BE2C (cell line): ENCODE measurements around the gene SRMS.
A peak's percentile ranks its signal among the peaks of the same experiment; 100 is the strongest.

Experiments used
- DNase-seq: peaks from one replicate; pipeline ENCODE4 v3.0.0-alpha.2; 2020
- H3K27me3 ChIP-seq: fragments of 250-450 bp; sonication (Bioruptor Pico); 2 replicates; pipeline ENCODE4 v1.5.1; 2020; ENCODE audit warnings: mild to moderate bottlenecking
- H3K36me3 ChIP-seq: fragments of 250-450 bp; sonication (Bioruptor Pico); 2 replicates; pipeline ENCODE4 v1.5.1; 2020; ENCODE audit warnings: mild to moderate bottlenecking
- H3K4me1 ChIP-seq: fragments of 250-450 bp; sonication (Bioruptor Pico); 2 replicates; pipeline ENCODE4 v1.5.1; 2020
- H3K4me3 ChIP-seq: 2 replicates; pipeline ENCODE4 v1.5.1; 2011; ENCODE audit warnings: low read depth, low read length
- H3K9me3 ChIP-seq: fragments of 250-450 bp; sonication (Bioruptor Pico); 2 replicates; pipeline ENCODE4 v1.5.1; 2020
- CTCF ChIP-seq: IDR thresholded peaks from 2 replicates; pipeline ENCODE4 v1.5.1; 2012; ENCODE audit warnings: mild to moderate bottlenecking, low read depth, low read length

The SRMS gene

GRCh38 chr20:63533388-63533787 lies 14.2 kb downstream of the SRMS start:
- DNase-seq = peak; percentile 5
- H3K9me3 ChIP-seq = no peaks in the 10 kb centered on the region
- no peak for TF ChIP-seq CTCF
- no peaks in the 10 kb centered on the region for H3K36me3 ChIP-seq
- H3K4me3 ChIP-seq = no peak overlapping the region
- H3K27me3 ChIP-seq = no peaks in the 10 kb centered on the region
- peaks cover 4% of the 10 kb centered on the region for H3K4me1 ChIP-seq

- H3K4me1 ChIP-seq = peaks cover 4% of the 10 kb centered on the region
- no peaks in the 10 kb centered on the region for H3K9me3 ChIP-seq
- H3K27me3 ChIP-seq = no peaks in the 10 kb centered on the region
- no peak overlapping the region for H3K4me3 ChIP-seq
- TF ChIP-seq CTCF = no peak
- H3K36me3 ChIP-seq = no peaks in the 10 kb centered on the region
- peak; percentile 8 for DNase-seq
Observed at GRCh38 chr20:63532449-63532971, 15.0 kb downstream of the SRMS start.

DNA sequence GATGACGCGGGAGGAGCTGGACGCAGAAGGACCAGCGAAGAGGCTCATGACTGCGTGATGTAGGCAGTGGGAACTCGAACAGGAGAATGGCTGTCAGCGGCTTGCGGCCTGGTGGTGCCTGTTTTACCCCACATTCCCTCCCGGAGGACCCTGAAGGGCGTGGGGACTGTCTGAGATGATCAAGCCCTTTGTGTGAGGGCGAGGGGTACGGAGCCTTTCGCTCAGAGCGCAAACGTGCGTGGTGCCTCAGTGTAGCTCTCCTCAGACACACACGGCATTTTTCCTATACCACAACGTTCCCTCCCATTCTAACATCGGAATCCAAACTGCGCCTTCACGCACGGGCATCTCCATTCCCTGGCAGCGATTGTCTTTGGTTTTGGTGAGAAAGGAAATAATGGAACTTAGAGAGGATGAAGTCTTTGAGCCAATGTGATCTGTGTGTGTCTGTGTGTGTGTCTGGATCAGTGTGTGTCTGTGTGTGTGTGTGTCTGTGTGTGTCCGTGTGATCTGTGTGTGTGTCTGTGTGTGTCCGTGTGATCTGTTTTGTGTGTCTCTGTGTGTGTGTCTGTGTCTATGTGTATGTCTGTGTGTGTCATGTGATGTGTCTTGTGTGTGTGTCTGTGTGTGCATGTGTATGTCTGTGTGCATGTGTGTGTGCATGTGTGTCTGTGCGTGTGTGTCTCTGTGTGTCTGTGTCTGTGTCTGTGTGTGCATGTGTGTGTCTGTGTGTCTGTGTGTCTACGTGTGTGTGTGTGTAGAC lies 15.7 kb downstream of the SRMS start:
- H3K4me3 ChIP-seq = no peak overlapping the region
- TF ChIP-seq CTCF = no peak
- no peaks in the 10 kb centered on the region for H3K9me3 ChIP-seq
- H3K4me1 ChIP-seq = peaks cover 4% of the 10 kb centered on the region
- H3K36me3 ChIP-seq = no peaks in the 10 kb centered on the region
- DNase-seq = peak; percentile 14
- no peaks in the 10 kb centered on the region for H3K27me3 ChIP-seq

DNA sequence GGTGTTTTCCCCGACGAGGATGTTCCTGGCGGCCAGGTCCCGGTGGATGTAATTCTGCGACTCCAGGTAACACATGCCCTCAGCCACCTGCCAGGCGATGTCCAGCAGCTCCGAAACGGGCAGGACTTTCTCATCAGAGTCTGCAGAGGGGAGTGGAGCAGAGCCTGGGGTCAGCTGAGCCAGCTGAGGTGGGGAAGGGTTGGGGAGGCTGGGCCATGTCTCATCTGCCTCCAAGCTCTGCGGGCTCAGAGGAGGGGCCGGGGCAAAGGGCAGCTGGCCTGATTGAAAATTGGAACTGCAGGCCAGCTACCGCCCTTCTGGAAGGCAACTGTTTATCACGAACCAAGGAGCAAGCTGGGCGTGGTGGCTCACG lies 16.8 kb downstream of the SRMS start:
- DNase-seq = peak; percentile 5
- Histone ChIP-seq H3K4me3 (no peak overlapping the region), H3K27me3 (no peaks in the 10 kb centered on the region), H3K9me3 (no peaks in the 10 kb centered on the region), H3K4me1 (no peaks in the 10 kb centered on the region), H3K36me3 (no peaks in the 10 kb centered on the region)
- no peak for TF ChIP-seq CTCF

DNA sequence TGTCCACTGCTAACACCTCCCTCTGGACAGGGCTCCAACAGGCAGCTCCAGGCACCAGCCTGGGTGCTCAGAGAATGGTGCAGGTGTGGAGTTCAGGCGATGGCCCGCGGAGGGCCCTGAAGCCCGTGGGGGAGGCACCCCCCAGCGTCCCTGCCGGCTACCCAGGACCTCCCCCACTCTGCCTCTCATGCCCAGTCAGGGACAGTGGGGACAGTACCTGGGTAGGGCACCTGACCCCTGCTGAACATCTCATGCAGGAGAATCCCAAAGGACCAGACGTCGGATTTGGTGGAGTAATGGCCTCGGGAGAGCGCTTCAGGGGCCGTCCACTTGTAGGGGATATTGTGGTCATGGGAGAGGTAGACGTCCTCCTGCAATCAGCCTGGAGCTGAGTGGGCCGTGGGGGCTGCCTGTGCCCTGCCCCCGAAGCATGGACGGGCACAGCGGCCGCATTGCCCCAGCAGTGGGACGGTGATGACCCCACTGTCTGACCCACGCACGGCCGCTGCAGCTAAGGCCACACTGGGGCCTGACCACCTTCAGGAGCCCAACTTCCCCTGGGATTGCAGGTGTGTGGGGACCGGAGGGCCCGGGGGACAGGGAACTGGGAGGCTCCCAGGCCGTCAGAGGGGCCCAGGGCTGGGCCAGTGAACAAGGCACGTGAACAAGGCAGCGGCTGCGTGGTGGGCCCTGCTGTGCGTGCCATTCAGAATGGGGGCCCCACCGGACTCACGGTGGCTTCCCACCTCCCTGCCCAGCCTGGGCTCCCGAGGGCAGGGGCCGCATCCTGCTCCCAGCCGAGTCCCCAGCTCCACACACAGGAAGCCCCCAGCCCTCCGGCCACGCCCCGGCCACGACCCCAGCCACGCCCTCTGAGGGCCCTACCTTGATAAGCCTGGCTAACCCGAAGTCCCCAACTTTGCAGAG lies 17.4 kb downstream of the SRMS start:
- no peak overlapping the region for H3K4me3 ChIP-seq
- no peaks in the 10 kb centered on the region for H3K27me3 ChIP-seq
- H3K9me3 ChIP-seq = no peaks in the 10 kb centered on the region
- no peak for TF ChIP-seq CTCF
- no peaks in the 10 kb centered on the region for H3K4me1 ChIP-seq
- H3K36me3 ChIP-seq = no peaks in the 10 kb centered on the region
- DNase-seq = peak; percentile 12
